Left lung (tissue), 10 donors: ENCODE results near the gene COMMD7. TPM values are rescaled to one million over a fixed set of nuclear protein-coding genes. Genes with fewer than 3 reads are reported as not detected.

Source experiments
- ATAC-seq: fragments of 200-7000 bp; cut with Tn5 transposase; one replicate; pipeline ENCODE4 v1.9.1; 2020; ENCODE audit warnings: moderate library complexity
- DNase-seq, 4 donors: peaks; one replicate each; pipeline ENCODE4 v3.0.0-alpha.2; 2013 to 2020
- H3K27ac ChIP-seq, 2 donors: fragments of 200-600 bp; sonication (generic) in 1 of 2; one replicate each; pipeline versions ENCODE4 v1.5.0 to v1.8.0; 2020 to 2021
- H3K27me3 ChIP-seq, 2 donors: fragments of 200-600 bp; sonication (generic) in 1 of 2; one replicate each; pipeline versions ENCODE4 v1.5.0 to v1.8.0; 2020 to 2021
- H3K36me3 ChIP-seq, 2 donors: fragments of 200-600 bp; sonication (generic) in 1 of 2; one replicate each; pipeline versions ENCODE4 v1.5.0 to v1.8.0; 2020 to 2021
- H3K4me1 ChIP-seq, 2 donors: fragments of 200-600 bp; one replicate each; pipeline ENCODE4 v1.8.0; 2021
- H3K4me3 ChIP-seq, 2 donors: fragments of 200-600 bp; sonication (generic) in 1 of 2; one replicate each; pipeline versions ENCODE4 v1.5.0 to v1.8.0; 2020 to 2021; ENCODE audit warnings: mild to moderate bottlenecking in 1 of 2
- H3K9me3 ChIP-seq, 2 donors: fragments of 200-600 bp; sonication (generic) in 1 of 2; one replicate each; pipeline versions ENCODE4 v1.5.0 to v1.8.0; 2020 to 2021
- intact Hi-C, 2 donors: fragments of 100-400 bp; cut with DNase I; formaldehyde crosslinking; loops; one replicate each; pipeline versions ENCODE4 v1.11.2 to v1.14.2; 2022
- polyA plus RNA-seq, 6 donors: library from polyadenylated mRNA; unstranded; fragments of 120-200 nt; gene quantifications; one replicate each; pipeline ENCODE4 v1.2.1, GENCODE V29; 2013; ENCODE audit not compliant: insufficient read length in 6 of 6
- total RNA-seq, 2 donors: library from RNA; stranded (reverse); fragmentation: NEBNext Ultra II Directional; extraction: Animal tissue kit (Norgen Biotek cat#: 25700); gene quantifications; one replicate each; pipeline ENCODE4 v1.2.1, GENCODE V29; 2021
- TF ChIP-seq, protein P1 (sequence below), 2 donors: fragments of 200-600 bp; sonication (generic) in 1 of 2; IDR thresholded peaks; one replicate each; pipeline versions ENCODE4 v1.5.0 to v1.8.0; 2021; ENCODE audit warnings: antibody characterized with exemption in 2 of 2
- donor health status: DM: no; HTN: yes; CAD: no.
- donor health status: DM: no; HTN: no; CAD: no.

Gene COMMD7
- total and polyA plus RNA-seq, 8 donors = 38.5 to 58.0 (median 53.3) TPM

DNA sequence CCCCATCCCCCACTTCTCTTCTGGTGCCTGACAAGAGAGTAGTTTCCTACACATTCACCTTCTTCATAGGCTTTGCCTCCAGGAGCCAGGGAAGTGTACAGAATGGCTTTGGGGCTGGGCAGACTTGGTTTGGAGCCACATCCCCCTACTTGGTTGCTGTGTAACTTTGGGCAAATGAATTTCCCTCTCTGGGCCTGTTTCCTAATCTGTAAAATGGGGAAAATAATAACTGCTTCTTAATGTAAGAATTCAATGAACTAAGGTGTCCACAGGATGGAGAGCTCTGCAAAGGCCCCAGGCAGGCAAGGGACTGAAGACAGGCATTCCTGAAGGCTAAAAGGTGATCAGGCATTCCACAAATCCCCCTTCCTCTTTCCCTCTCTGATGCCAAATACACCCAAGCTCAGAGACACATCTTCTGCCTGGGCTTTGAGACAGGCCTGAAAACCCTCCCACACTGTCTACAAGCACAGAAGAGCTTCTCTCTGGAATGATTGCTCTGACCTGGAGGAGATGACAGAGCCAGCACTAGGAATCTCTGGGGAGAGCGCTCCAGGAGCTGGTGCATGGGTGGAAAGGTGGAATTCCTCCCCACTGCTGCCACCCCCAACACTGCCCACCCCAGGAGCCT lies 62.6 kb downstream of the COMMD7 start:
- ATAC-seq (no peak), DNase-seq (no peak)
- Histone ChIP-seq H3K36me3 (no peaks in the 10 kb centered on the region), H3K27me3 (no peaks in the 10 kb centered on the region), H3K9me3 (no peaks in the 10 kb centered on the region), H3K4me3 (no peak overlapping the region), H3K4me1 (peaks cover 3 to 7% of the 10 kb centered on the region in 2 donors), H3K27ac (no peak overlapping the region)
- TF ChIP-seq, protein P1, sequence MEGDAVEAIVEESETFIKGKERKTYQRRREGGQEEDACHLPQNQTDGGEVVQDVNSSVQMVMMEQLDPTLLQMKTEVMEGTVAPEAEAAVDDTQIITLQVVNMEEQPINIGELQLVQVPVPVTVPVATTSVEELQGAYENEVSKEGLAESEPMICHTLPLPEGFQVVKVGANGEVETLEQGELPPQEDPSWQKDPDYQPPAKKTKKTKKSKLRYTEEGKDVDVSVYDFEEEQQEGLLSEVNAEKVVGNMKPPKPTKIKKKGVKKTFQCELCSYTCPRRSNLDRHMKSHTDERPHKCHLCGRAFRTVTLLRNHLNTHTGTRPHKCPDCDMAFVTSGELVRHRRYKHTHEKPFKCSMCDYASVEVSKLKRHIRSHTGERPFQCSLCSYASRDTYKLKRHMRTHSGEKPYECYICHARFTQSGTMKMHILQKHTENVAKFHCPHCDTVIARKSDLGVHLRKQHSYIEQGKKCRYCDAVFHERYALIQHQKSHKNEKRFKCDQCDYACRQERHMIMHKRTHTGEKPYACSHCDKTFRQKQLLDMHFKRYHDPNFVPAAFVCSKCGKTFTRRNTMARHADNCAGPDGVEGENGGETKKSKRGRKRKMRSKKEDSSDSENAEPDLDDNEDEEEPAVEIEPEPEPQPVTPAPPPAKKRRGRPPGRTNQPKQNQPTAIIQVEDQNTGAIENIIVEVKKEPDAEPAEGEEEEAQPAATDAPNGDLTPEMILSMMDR (IDR thresholded peaks at IDR 0.05) = no peak
- intact Hi-C loops = no loop called here

DNA sequence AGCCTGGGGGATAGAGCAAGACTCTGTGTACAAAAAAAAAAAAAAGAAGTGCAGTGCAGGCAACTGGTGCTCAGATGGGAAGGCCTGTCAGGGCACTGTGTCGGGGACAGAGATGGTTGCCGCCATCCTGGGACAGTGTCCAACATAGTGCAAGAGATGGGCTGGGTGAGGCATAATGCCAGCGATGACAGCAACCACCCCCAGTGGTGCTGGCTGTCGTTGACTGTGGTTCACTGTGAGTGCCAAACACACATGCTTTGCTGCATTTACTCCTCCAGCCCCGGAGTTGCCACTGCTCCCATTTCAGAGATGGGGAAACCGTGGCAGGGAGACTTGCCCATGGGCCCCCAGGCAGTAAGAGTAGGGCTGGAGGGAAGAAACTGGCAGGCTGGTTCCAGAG lies 64.3 kb downstream of the COMMD7 start:
- DNase-seq (peak in 1 of 4 donors; percentile 16), ATAC-seq (no peak)
- TF ChIP-seq, protein P1 (IDR thresholded peaks at IDR 0.05) = no peak
- Histone ChIP-seq H3K9me3 (no peaks in the 10 kb centered on the region), H3K27ac (no peak overlapping the region), H3K36me3 (no peaks in the 10 kb centered on the region), H3K4me3 (no peak overlapping the region), H3K4me1 (peaks cover 0 to 12% of the 10 kb centered on the region in 2 donors), H3K27me3 (no peaks in the 10 kb centered on the region)
- intact Hi-C loops = no loop called here

DNA sequence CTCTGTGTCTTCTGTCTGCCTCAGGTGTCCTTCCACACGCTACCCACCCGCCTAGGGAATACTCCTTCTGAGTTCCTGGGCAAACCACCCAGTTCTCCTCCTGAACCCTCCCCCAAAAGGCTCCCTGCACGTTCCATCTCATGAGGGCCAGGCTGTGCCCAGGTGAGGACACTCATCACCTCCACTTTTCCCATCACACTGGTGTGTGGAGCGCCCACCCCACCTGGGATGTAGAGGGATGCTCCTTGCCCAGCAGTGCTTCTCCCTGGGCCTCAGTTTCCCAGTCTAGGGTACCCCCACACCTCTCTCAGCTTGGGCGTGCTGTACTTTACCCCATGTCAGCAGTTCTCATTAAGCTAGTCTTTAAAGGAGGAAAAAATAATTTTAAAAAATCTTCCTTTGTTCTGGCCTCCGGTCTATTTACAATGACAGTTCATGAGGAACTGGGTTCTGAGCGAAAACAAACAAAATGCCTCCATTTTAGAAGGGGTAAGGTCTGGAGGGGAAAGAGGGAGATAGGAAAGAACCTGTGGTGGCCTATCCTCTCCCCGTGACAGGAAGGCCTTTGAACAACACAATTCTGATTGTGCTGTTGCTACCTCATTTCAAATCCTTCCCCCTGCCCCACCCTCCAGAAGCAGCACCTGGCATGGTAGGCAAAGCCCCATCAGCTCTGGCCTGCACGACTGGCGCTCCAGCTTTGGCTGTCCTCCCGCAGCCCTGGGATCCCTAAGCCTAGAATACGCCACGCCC lies 67.9 kb downstream of the COMMD7 start:
- H3K4me1 ChIP-seq = peaks cover 0 to 28% of the 10 kb centered on the region in 2 donors
- DNase-seq = no peak
- intact Hi-C loops = no loop called here
- no peak for ATAC-seq
- no peaks in the 10 kb centered on the region for H3K27me3 ChIP-seq
- no peak overlapping the region for H3K27ac ChIP-seq
- no peak overlapping the region for H3K4me3 ChIP-seq
- H3K36me3 ChIP-seq = no peaks in the 10 kb centered on the region
- TF ChIP-seq, protein P1 (IDR thresholded peaks at IDR 0.05) = no peak
- no peaks in the 10 kb centered on the region for H3K9me3 ChIP-seq

DNA sequence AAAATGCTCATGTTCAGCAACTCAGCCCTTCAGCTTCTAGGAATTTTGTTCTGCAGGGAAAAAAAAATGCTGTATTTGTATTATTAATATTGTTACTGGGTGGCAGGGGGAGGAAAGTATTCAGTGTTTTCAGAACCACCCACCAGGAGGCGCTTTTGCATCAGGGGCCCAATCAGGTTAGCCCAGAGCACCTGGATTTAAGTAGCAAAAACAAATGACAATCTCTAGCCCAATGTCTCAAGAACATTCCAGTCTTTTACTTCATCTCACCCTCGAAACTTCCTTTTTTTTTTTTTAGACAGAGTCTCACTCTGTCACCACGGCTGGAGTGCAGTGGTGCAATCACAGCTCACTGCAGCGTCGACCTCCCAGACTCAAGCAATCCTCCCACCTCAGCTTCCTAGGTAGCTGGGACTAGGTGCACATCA lies 68.9 kb downstream of the COMMD7 start:
- Histone ChIP-seq H3K9me3 (no peaks in the 10 kb centered on the region), H3K27me3 (no peaks in the 10 kb centered on the region), H3K36me3 (no peaks in the 10 kb centered on the region), H3K4me1 (peaks cover 0 to 28% of the 10 kb centered on the region in 2 donors), H3K4me3 (no peak overlapping the region), H3K27ac (no peak overlapping the region)
- ATAC-seq = peak; percentile 79
- TF ChIP-seq, protein P1 (IDR thresholded peaks at IDR 0.05) = peak; percentile 45 to 60
- DNase-seq = peak in 2 of 4 donors; percentile 22 to 30
- intact Hi-C loops = loop anchor here in 1 of 2 donors (5.0 kb wide), 1 partner anchor 103 kb away; no protein-coding TSS in a partner anchor
